GM12878 (cell line): ENCODE data around the gene SLC5A1. TPM values are rescaled to one million over a fixed set of nuclear protein-coding genes. Genes with fewer than 3 reads are reported as not detected.
"Not testable (repeated sequence)": the region's sequence is repeated elsewhere in the genome, so short reads cannot be mapped to it uniquely, and the experiment has no call there.

Experiments used
- ATAC-seq: fragments of 200-7000 bp; cut with Tn5 transposase; 3 replicates; pipeline ENCODE4 v1.9.1; 2020; ENCODE audit warnings: mild to moderate bottlenecking, moderate library complexity
- BruUV-seq: library from RNA; stranded (reverse); fragments of 400-500 nt; replicated peaks from 2 replicates; lab custom pipeline; 2021; lab: Mats Ljungman, UMichigan
- CTCF ChIA-PET: fragments of 300-600 bp; sonication (Branson Sonifier 250); formaldehyde crosslinking; extraction: SDS; loops from one replicate; lab custom pipeline; 2021; ENCODE audit warnings: inconsistent platforms; lab: Yijun Ruan, JAX
- POLR2A ChIA-PET: fragments of 350-600 bp; formaldehyde crosslinking; extraction: SDS; loops from one replicate; lab custom pipeline; 2021; ENCODE audit warnings: inconsistent platforms; lab: Charles Lee
- RAD21 ChIA-PET: fragments of 300-600 bp; sonication (Branson Sonifier 250); formaldehyde crosslinking; loops from one replicate; lab custom pipeline; 2023; ENCODE audit warnings: antibody characterized with exemption; ENCODE audit not compliant: unreplicated experiment; lab: Charles Lee
- SMC1A ChIA-PET: fragments of 300-600 bp; sonication (Branson Sonifier 250); formaldehyde crosslinking; loops from one replicate; lab custom pipeline; 2023; ENCODE audit not compliant: unreplicated experiment, uncharacterized antibody; lab: Charles Lee
- DNase-seq: peaks from one replicate; pipeline ENCODE4 v3.0.0-alpha.2; 2011; ENCODE audit warnings: low read depth, low spot score
- FAIRE-seq: peaks from 3 replicates; lab custom pipeline; 2011; peaks lifted over from hg19 to GRCh38; lab: Jason Lieb, UNC
- H2AFZ ChIP-seq: 2 replicates; pipeline ENCODE4 v1.6.0; 2011; ENCODE audit warnings: low read depth, low read length, control low read depth; ENCODE audit not compliant: control insufficient read depth
- H3K27ac ChIP-seq: 2 replicates; pipeline ENCODE4 v1.5.1; 2011; ENCODE audit warnings: control low read depth; ENCODE audit not compliant: control insufficient read depth, insufficient read depth
- H3K27me3 ChIP-seq, 2 experiments: replicated peaks in 1 of 2; 2 replicates each; pipeline versions ENCODE4 v1.6.0 to v1.6.1; 2011; ENCODE audit warnings: low read length in 1 of 2; ENCODE audit not compliant: control insufficient read depth in 2 of 2, insufficient read depth in 2 of 2
- H3K36me3 ChIP-seq, 2 experiments: 2 replicates each; pipeline ENCODE4 v1.5.1; 2011; ENCODE audit warnings: low read length in 1 of 2; ENCODE audit not compliant: control insufficient read depth in 2 of 2, insufficient read depth in 2 of 2
- H3K4me1 ChIP-seq: 2 replicates; pipeline ENCODE4 v1.6.1; 2011; ENCODE audit warnings: mild to moderate bottlenecking, low read length, moderate library complexity, mixed read lengths; ENCODE audit not compliant: control insufficient read depth, insufficient read depth
- H3K4me2 ChIP-seq: 2 replicates; pipeline ENCODE4 v1.6.0; 2011; ENCODE audit warnings: control low read depth; ENCODE audit not compliant: control insufficient read depth, insufficient read depth
- H3K4me3 ChIP-seq: fragments of 200-600 bp; sonication (generic); 2 replicates; pipeline ENCODE4 v1.5.1; 2016
- H3K79me2 ChIP-seq: 2 replicates; pipeline ENCODE4 v1.6.0; 2011; ENCODE audit warnings: low read length; ENCODE audit not compliant: control insufficient read depth, insufficient read depth
- H3K9ac ChIP-seq: 2 replicates; pipeline ENCODE4 v1.8.0; 2011; ENCODE audit warnings: low read length, control low read depth, mixed read lengths; ENCODE audit not compliant: control insufficient read depth, insufficient read depth
- H3K9me3 ChIP-seq: replicated peaks from 3 replicates; pipeline ENCODE4 v1.5.1; 2011; ENCODE audit warnings: mild to moderate bottlenecking, low read length; ENCODE audit not compliant: control insufficient read depth, insufficient read depth
- H4K20me1 ChIP-seq: 2 replicates; pipeline ENCODE4 v1.6.0; 2011; ENCODE audit not compliant: control insufficient read depth, insufficient read depth
- WGBS: methylation state at CpG from one replicate; pipeline ENCODE4 v1.1.6; 2016; ENCODE audit warnings: low lambda C conversion rate; ENCODE audit not compliant: insufficient replicate concordance, insufficient coverage; ENCODE audit errors: missing lambda C conversion rate; 5-methylcytosine and 5-hydroxymethylcytosine counted together
- in situ Hi-C: fragments of 300-500 bp; cut with MboI; formaldehyde crosslinking; loops from 9 replicates; pipeline ENCODE4 v1.14.3; 2018; ENCODE audit warnings: mixed read lengths
- intact Hi-C: fragments of 100-400 bp; cut with micrococcal nuclease; formaldehyde crosslinking; loops from one replicate; pipeline ENCODE4 v1.14.2; 2022; ENCODE audit not compliant: unreplicated experiment
- polyA plus RNA-seq, 11 experiments: library from polyadenylated mRNA; depleted of rRNA in 4 of 11; unstranded in 6 of 11; stranded (reverse) in 5 of 11; fragments of >200 nt; fragmentation: Nextera tagmentation in 4 of 11; fragmentation: Illumina TruSeq in 1 of 11; extraction: Ambion mirVana in 4 of 11; extraction: Trizol in 1 of 11; gene quantifications; 1 replicate in 1 of 11; 2 replicates in 10 of 11; pipeline versions ENCODE4 v1.2.1 to v1.2.3, GENCODE V29; 2011 to 2016; ENCODE audit warnings: inconsistent platforms in 2 of 11, missing spikeins in 2 of 11, low read depth in 1 of 11
- total RNA-seq, 4 experiments: library from RNA; depleted of rRNA in 3 of 4; stranded (reverse); fragments of >200 nt in 3 of 4; fragmentation: Illumina TruSeq in 1 of 4; extraction: Trizol in 1 of 4; gene quantifications; 2 replicates each; pipeline versions ENCODE4 v1.2.1 to v1.2.3, GENCODE V29; 2013 to 2021

SLC5A1 gene
- total and polyA plus RNA-seq, 10 of the 15 experiments (the other 5 are each of a cell fraction or from before 2014, with no cell fraction given), result 0.01 TPM; not detected in 9

DNA sequence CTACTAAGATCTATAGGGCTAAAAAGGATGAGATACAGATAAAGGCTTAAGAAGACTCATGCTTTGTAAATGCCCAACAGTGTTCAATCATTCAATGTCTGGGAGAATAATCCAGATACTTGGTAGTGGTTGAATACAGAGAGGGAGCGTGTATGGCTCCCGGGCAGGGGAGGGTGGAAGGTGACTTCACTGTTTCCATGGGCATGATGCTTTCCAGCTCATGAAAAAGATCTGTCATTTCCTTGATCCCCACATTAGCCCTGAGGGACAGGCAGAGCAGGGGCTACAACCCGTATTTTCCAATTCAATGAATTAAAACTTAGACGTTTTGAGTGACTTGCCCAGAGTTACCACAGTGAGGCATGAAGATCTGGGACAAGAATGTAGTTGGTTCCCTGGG, 111.7 kb downstream of the SLC5A1 start:
- POLR2A ChIA-PET, H3K4me2 ChIP-seq, FAIRE-seq, H3K27ac ChIP-seq, CTCF ChIA-PET, SMC1A ChIA-PET, H3K9ac ChIP-seq, DNase-seq, H3K27me3 ChIP-seq, intact Hi-C loops, H3K4me3 ChIP-seq, ATAC-seq, H3K36me3 ChIP-seq, RAD21 ChIA-PET, H4K20me1 ChIP-seq, H3K79me2 ChIP-seq, in situ Hi-C loops, H3K9me3 ChIP-seq, BruUV-seq, H3K4me1 ChIP-seq, H2AFZ ChIP-seq: not testable (repeated sequence)
- 48% methylated on average over 4 of the region's 4 CpGs for WGBS

GRCh38 chr22:32157632-32158031, 114.6 kb downstream of the SLC5A1 start:
- H3K4me3 ChIP-seq, POLR2A ChIA-PET, H4K20me1 ChIP-seq, CTCF ChIA-PET, H3K4me2 ChIP-seq, DNase-seq, H3K4me1 ChIP-seq, BruUV-seq, H2AFZ ChIP-seq, H3K79me2 ChIP-seq, H3K36me3 ChIP-seq, ATAC-seq, H3K27ac ChIP-seq, RAD21 ChIA-PET, H3K27me3 ChIP-seq, in situ Hi-C loops, SMC1A ChIA-PET, H3K9me3 ChIP-seq, intact Hi-C loops, FAIRE-seq, H3K9ac ChIP-seq: not testable (repeated sequence)
- WGBS, result 23% methylated on average over 5 of the region's 5 CpGs
